ENCODE results near the gene ARHGEF12. TPM values are rescaled to one million over a fixed set of nuclear protein-coding genes. Genes with fewer than 3 reads are reported as not detected.

Gene ARHGEF12
- 58.8 and 59.2 TPM in 2 replicates for total RNA-seq

GRCh38 chr11:120335908-120336640 is at the start of gene ARHGEF12:
TSS of gene ARHGEF12 (plus strand) at chr11:120336413. CDS start at chr11:120337244, 831 bp downstream.

GRCh38 chr11:120324932-120325810 is 11.0 kb upstream of the ARHGEF12 start, which contains the start of gene TLCD5:
TSS of gene TLCD5 (plus strand) at chr11:120325299. CDS start at chr11:120327442, 2,143 bp downstream.

GRCh38 chr11:120511116-120511819 is 175.1 kb downstream of the ARHGEF12 start, which contains the start of gene GRIK4:
TSS of gene GRIK4 (plus strand) at chr11:120511748. CDS start at chr11:120660319, 148,571 bp downstream.

Other genes with a start within 250 kb of the ARHGEF12 start
- gene TRIM29, start 198.3 kb upstream of the ARHGEF12 start, total RNA-seq = 0.20 TPM in 1 of 2 replicates, not detected in the other
- 93.2 and 99.3 TPM in 2 replicates for gene OAF, start 125.4 kb upstream of the ARHGEF12 start, total RNA-seq
- gene POU2F3, start 96.3 kb upstream of the ARHGEF12 start, total RNA-seq = 0.10 TPM in 1 of 2 replicates, not detected in the other
- 5.1 and 7.7 TPM in 2 replicates for gene TLCD5, start 11.1 kb upstream of the ARHGEF12 start, total RNA-seq
- gene GRIK4, start 175.3 kb downstream of the ARHGEF12 start, total RNA-seq = 0.13 and 0.15 TPM in 2 replicates